BE2C (cell line): ENCODE data around the gene FDX1.

ENCODE experiments used
- DNase-seq: peaks from one replicate; pipeline ENCODE4 v3.0.0-alpha.2; 2020
- H3K27me3 ChIP-seq: fragments of 250-450 bp; sonication (Bioruptor Pico); 2 replicates; pipeline ENCODE4 v1.5.1; 2020; ENCODE audit warnings: mild to moderate bottlenecking
- H3K36me3 ChIP-seq: fragments of 250-450 bp; sonication (Bioruptor Pico); 2 replicates; pipeline ENCODE4 v1.5.1; 2020; ENCODE audit warnings: mild to moderate bottlenecking
- H3K4me1 ChIP-seq: fragments of 250-450 bp; sonication (Bioruptor Pico); 2 replicates; pipeline ENCODE4 v1.5.1; 2020
- H3K4me3 ChIP-seq: 2 replicates; pipeline ENCODE4 v1.5.1; 2011; ENCODE audit warnings: low read depth, low read length
- H3K9me3 ChIP-seq: fragments of 250-450 bp; sonication (Bioruptor Pico); 2 replicates; pipeline ENCODE4 v1.5.1; 2020
- TF ChIP-seq, protein P1 (sequence below): IDR thresholded peaks from 2 replicates; pipeline ENCODE4 v1.5.1; 2012; ENCODE audit warnings: mild to moderate bottlenecking, low read depth, low read length

Gene FDX1

DNA sequence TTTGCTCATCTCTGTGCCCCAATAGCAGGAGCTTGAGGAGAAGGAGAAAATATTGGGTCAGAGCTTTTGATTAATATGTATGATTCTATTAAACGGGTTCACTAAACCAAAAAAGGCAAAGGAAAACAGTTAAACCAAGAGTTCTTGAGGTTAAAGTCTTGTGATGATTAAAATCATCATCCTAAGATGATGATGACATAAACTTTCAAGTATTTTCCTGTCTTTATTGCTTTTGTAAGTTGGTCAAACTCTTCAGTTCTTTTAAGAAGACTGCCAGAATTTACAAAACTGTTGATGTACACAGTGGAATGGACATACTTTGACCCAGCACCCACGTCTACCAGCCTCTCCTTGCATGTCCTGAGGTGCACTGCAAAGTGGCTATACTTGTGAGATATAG is 41.0 kb downstream of the FDX1 start:
- H3K27me3 ChIP-seq, result no peaks in the 10 kb centered on the region
- TF ChIP-seq, protein P1, sequence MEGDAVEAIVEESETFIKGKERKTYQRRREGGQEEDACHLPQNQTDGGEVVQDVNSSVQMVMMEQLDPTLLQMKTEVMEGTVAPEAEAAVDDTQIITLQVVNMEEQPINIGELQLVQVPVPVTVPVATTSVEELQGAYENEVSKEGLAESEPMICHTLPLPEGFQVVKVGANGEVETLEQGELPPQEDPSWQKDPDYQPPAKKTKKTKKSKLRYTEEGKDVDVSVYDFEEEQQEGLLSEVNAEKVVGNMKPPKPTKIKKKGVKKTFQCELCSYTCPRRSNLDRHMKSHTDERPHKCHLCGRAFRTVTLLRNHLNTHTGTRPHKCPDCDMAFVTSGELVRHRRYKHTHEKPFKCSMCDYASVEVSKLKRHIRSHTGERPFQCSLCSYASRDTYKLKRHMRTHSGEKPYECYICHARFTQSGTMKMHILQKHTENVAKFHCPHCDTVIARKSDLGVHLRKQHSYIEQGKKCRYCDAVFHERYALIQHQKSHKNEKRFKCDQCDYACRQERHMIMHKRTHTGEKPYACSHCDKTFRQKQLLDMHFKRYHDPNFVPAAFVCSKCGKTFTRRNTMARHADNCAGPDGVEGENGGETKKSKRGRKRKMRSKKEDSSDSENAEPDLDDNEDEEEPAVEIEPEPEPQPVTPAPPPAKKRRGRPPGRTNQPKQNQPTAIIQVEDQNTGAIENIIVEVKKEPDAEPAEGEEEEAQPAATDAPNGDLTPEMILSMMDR, result no peak
- no peaks in the 10 kb centered on the region for H3K4me1 ChIP-seq
- H3K36me3 ChIP-seq, result no peaks in the 10 kb centered on the region; the same call in 1 of the 2 replicates
- no peak overlapping the region for H3K4me3 ChIP-seq
- no peak for DNase-seq
- no peaks in the 10 kb centered on the region for H3K9me3 ChIP-seq

DNA sequence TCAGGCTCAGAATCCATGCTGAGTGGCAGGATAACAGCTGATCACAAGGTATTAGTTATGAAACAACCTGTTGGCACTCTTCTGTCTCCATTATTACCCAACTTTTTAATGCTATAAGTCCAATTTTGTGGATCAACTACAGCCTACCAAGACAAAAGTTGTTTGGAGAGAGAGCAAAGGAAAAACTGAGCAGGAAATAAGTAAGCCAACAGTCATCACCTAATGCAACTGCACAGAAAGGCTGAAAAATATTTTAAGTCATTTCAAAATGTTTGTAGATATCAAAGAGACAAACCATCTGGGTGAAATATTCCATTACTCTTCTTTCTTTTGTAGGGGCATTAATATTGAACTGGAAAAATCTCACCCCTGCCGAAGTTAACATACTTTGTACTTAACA is 41.6 kb downstream of the FDX1 start:
- H3K36me3 ChIP-seq, result no peaks in the 10 kb centered on the region; the same call in 1 of the 2 replicates
- H3K9me3 ChIP-seq, result no peaks in the 10 kb centered on the region
- H3K4me1 ChIP-seq, result no peaks in the 10 kb centered on the region
- H3K27me3 ChIP-seq, result no peaks in the 10 kb centered on the region
- no peak for DNase-seq
- TF ChIP-seq, protein P1, result no peak
- H3K4me3 ChIP-seq, result no peak overlapping the region

DNA sequence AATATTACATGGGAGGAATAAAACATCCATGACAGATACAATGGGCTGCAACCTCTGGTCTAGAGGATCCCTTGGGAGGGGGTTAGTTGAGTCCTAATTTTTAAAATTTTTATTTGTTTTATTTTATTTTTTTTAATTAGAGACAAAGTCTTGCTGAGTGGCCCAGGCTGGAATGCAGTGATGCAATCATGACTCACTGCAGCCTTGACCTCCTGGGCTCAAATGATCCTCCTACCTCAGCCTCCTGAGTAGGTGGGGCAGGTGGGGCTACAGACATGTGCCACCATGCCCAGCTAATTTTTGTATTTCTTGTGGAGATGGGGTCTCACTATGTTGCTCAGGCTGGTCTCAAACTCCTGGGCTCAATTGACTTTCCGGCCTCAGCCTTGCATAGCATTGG is 43.1 kb downstream of the FDX1 start:
- Histone ChIP-seq H3K9me3 (no peaks in the 10 kb centered on the region), H3K36me3 (no peaks in the 10 kb centered on the region; the same call in 1 of the 2 replicates), H3K27me3 (no peaks in the 10 kb centered on the region), H3K4me3 (no peak overlapping the region), H3K4me1 (no peaks in the 10 kb centered on the region)
- TF ChIP-seq, protein P1, result no peak
- DNase-seq, result no peak

DNA sequence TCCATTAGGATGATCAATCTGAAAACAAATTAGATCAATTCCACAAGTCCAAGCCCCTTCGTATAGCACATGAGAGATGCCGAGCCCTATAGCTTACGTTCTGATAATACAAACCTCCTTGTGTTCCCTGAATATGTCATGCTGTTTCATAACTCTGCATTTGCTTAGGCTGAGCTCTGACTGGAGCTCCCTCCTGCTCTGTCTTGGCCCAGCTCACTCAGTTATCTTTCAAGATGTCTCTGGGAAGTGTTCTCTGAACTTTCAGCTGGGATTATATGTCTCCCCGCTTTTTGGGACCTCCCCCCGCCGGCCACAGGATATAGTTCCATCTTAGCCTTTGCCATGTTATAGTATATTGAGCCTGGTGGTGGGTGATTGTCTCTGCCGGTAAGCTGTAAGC is 44.0 kb downstream of the FDX1 start:
- no peak for DNase-seq
- no peak overlapping the region for H3K4me3 ChIP-seq
- no peaks in the 10 kb centered on the region; the same call in 1 of the 2 replicates for H3K36me3 ChIP-seq
- TF ChIP-seq, protein P1, result no peak
- no peaks in the 10 kb centered on the region for H3K27me3 ChIP-seq
- H3K9me3 ChIP-seq, result no peaks in the 10 kb centered on the region
- H3K4me1 ChIP-seq, result no peaks in the 10 kb centered on the region

DNA sequence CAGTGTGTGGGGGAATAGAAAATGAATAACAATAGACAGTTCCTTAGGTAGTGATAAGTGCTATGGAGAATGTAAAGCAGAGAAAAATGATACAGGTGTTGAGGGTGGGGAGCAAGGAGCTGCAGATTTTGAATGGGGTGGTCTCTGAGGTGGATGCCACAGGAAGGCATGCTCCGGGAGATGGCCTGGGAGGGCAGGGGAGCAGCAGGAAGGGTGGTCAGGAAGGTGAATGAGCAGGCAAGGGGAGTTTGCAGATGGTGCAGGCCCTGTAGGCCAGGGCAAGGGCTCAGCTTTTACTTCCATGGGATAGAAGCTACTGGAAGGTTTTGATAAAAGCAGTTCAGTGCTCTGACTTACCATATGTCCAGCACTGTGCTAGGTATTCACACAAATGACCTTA is 44.8 kb downstream of the FDX1 start:
- H3K4me1 ChIP-seq, result no peaks in the 10 kb centered on the region
- DNase-seq, result no peak
- H3K36me3 ChIP-seq, result no peaks in the 10 kb centered on the region
- TF ChIP-seq, protein P1, result no peak
- H3K4me3 ChIP-seq, result no peak overlapping the region
- no peaks in the 10 kb centered on the region for H3K9me3 ChIP-seq
- H3K27me3 ChIP-seq, result no peaks in the 10 kb centered on the region

DNA sequence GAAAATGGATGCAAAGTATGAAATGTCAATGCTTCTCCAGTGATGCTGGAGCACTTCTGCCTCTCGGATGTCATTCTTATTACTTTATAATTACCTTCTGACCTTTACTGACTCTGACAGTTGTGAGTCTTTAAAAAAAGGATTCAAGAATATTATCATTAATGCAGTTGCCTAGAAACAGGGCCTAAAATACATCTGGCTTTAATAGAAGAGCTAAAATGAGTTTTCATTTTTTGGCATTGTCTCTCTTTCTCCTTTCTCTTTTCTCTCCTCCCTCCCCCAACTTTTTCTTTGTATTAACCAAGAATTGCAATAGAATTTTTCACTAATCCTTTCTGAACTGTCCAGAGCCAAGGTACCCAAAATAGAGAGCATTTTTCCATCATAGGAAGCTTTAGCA is 45.9 kb downstream of the FDX1 start:
- no peaks in the 10 kb centered on the region for H3K36me3 ChIP-seq
- H3K4me1 ChIP-seq, result no peaks in the 10 kb centered on the region
- no peaks in the 10 kb centered on the region for H3K9me3 ChIP-seq
- H3K4me3 ChIP-seq, result no peak overlapping the region
- H3K27me3 ChIP-seq, result no peaks in the 10 kb centered on the region
- TF ChIP-seq, protein P1, result no peak
- DNase-seq, result no peak
